Fibroblast of the aortic adventitia (primary cell): Measurements from ENCODE around the gene SEC31B. TPM values are rescaled to one million over a fixed set of nuclear protein-coding genes. Genes with fewer than 3 reads are reported as not detected.

Source experiments
- DNase-seq: peaks from one replicate; pipeline ENCODE4 v3.0.0-alpha.2; 2010; ENCODE audit warnings: low read depth
- H3K4me3 ChIP-seq: 2 replicates; pipeline ENCODE4 v1.5.1; 2011; ENCODE audit warnings: low read depth, mild to moderate bottlenecking, control low read depth, low read length, moderate library complexity
- CTCF ChIP-seq: IDR thresholded peaks from 2 replicates; pipeline ENCODE4 v1.5.1; 2011; ENCODE audit warnings: mild to moderate bottlenecking, low read length, control low read depth, inconsistent platforms; ENCODE audit not compliant: insufficient read depth
- total RNA-seq: library from RNA; depleted of rRNA; stranded (reverse); fragments of >200 nt; gene quantifications from 2 replicates; pipeline ENCODE4 v1.2.3, GENCODE V29; 2012; ENCODE audit warnings: low replicate concordance

The SEC31B gene
- total RNA-seq, 1 donor, result 3.3 TPM

- DNase-seq, result no peak
- no peak for TF ChIP-seq CTCF
- H3K4me3 ChIP-seq, result no peak overlapping the region
These were observed 51.3 kb downstream of the SEC31B start for GRCh38 chr10:100468322-100468721.

- DNase-seq, result no peak
- no peak within 1 kb of the TSS for H3K4me3 ChIP-seq
- no peak for TF ChIP-seq CTCF
These were observed 57.0 kb downstream of the SEC31B start, which contains the start of gene WNT8B for GRCh38 chr10:100462709-100463108. Gene WNT8B (plus strand): TSS chr10:100463009. CDS start chr10:100463169, 160 bp downstream.

GRCh38 chr10:100448951-100449350, 70.7 kb downstream of the SEC31B start:
- TF ChIP-seq CTCF, result no peak
- no peak for DNase-seq
- H3K4me3 ChIP-seq, result no peak overlapping the region

GRCh38 chr10:100447663-100448062, 72.0 kb downstream of the SEC31B start:
- TF ChIP-seq CTCF, result no peak
- H3K4me3 ChIP-seq, result no peak overlapping the region
- DNase-seq, result no peak

- no peak overlapping the region for H3K4me3 ChIP-seq
- DNase-seq, result no peak
These were observed 73.4 kb downstream of the SEC31B start for GRCh38 chr10:100446130-100446761.

GRCh38 chr10:100442548-100442947, 77.1 kb downstream of the SEC31B start:
- no peak overlapping the region for H3K4me3 ChIP-seq
- no peak for TF ChIP-seq CTCF
- no peak for DNase-seq

More at GRCh38 chr10:100446130-100446761, 73.4 kb downstream of the SEC31B start:
- TF ChIP-seq CTCF, result no peak

GRCh38 chr10:100438674-100439315, 80.9 kb downstream of the SEC31B start:
- no peak for DNase-seq
- no peak for TF ChIP-seq CTCF
- H3K4me3 ChIP-seq, result no peak overlapping the region
